A549 (cell line): ENCODE data around the gene BUD23.

Experiments
- CBX2 ChIP-seq: fragments of 200-600 bp; sonication (generic); IDR thresholded peaks from 2 replicates; pipeline ENCODE4 v1.6.1; 2016; ENCODE audit warnings: low read depth, mild to moderate bottlenecking, borderline replicate concordance
- CHD2 ChIP-seq: fragments of 150-350 bp; IDR thresholded peaks from 2 replicates; pipeline ENCODE4 v1.6.1; 2014; ENCODE audit warnings: low read length; ENCODE audit not compliant: partially characterized antibody
- CTCF ChIP-seq: fragments of >200 bp; sonication (Bioruptor Twin); formaldehyde crosslinking; IDR thresholded peaks from 3 replicates; pipeline ENCODE4 v1.5.1; 2016
- E2F6 ChIP-seq: IDR thresholded peaks from 2 replicates; pipeline ENCODE4 v1.6.1; 2012; ENCODE audit warnings: low read depth, borderline replicate concordance
- EHMT2 ChIP-seq: fragments of 200-600 bp; sonication (generic); IDR thresholded peaks from 2 replicates; pipeline ENCODE4 v1.6.1; 2016; ENCODE audit warnings: antibody characterized with exemption, low read depth, mild to moderate bottlenecking, moderate library complexity
- EP300 ChIP-seq, 2 experiments: fragments of >200 bp; sonication (Bioruptor Twin); formaldehyde crosslinking; IDR thresholded peaks; 2 replicates in 1 of 2; 3 replicates in 1 of 2; pipeline ENCODE4 v1.6.1; 2016 to 2017
- HOXB13 ChIP-seq: fragments of 250-450 bp; sonication (Bioruptor Pico); IDR thresholded peaks from 2 replicates; pipeline ENCODE4 v1.5.0; 2020; ENCODE audit warnings: low read depth, mild to moderate bottlenecking, moderate library complexity
- MAFK ChIP-seq: fragments of 450-650 bp; IDR thresholded peaks from 2 replicates; pipeline ENCODE4 v1.6.1; 2014; ENCODE audit not compliant: partially characterized antibody
- MYC ChIP-seq: IDR thresholded peaks from 2 replicates; pipeline ENCODE4 v1.6.1; 2012; ENCODE audit warnings: mild to moderate bottlenecking, inconsistent platforms, low read length, improper control_type of control experiment, borderline replicate concordance
- NFE2L2 ChIP-seq: fragments of 150-350 bp; conservative IDR thresholded peaks from 2 replicates; pipeline ENCODE4 v1.6.1; 2014; ENCODE audit warnings: low read length
- NR3C1 ChIP-seq: fragments of >200 bp; sonication (Bioruptor Twin); formaldehyde crosslinking; IDR thresholded peaks from 3 replicates; pipeline ENCODE4 v1.6.1; 2017
- POLR2A ChIP-seq: IDR thresholded peaks from 2 replicates; pipeline ENCODE4 v1.6.1; 2012; ENCODE audit warnings: mild to moderate bottlenecking, low read length
- RAD21 ChIP-seq, 2 experiments: fragments of >200 bp in 1 of 2; sonication (Bioruptor Twin) in 1 of 2; formaldehyde crosslinking in 1 of 2; IDR thresholded peaks in 1 of 2; conservative IDR thresholded peaks in 1 of 2; 2 replicates in 1 of 2; 3 replicates in 1 of 2; pipeline ENCODE4 v1.6.1; 2012 to 2018; ENCODE audit warnings: inconsistent platforms in 1 of 2
- SMC3 ChIP-seq: fragments of >200 bp; sonication (Bioruptor Twin); formaldehyde crosslinking; IDR thresholded peaks from 3 replicates; pipeline ENCODE4 v1.6.1; 2018; ENCODE audit warnings: inconsistent platforms

- TF ChIP-seq CTCF = no peak
- no peak for TF ChIP-seq RAD21 (conservative IDR thresholded peaks at IDR 0.05 in 1 of 2, IDR thresholded peaks at IDR 0.05 in 1 of 2)
- TF ChIP-seq POLR2A = no peak
- no peak for TF ChIP-seq MAFK
- TF ChIP-seq CBX2 = no peak
- no peak for TF ChIP-seq MYC
- TF ChIP-seq EP300 (IDR thresholded peaks at IDR 0.05) = no peak
- TF ChIP-seq E2F6 = no peak
- no peak for TF ChIP-seq HOXB13 (CRISPR knock-in tag)
- TF ChIP-seq SMC3 = no peak
- no peak for TF ChIP-seq CHD2
- no peak for TF ChIP-seq EHMT2
- TF ChIP-seq NFE2L2 = no peak
- no peak for TF ChIP-seq NR3C1
These were observed 16.1 kb downstream of the BUD23 start for GRCh38 chr7:73699370-73700068.
